ENCODE results near the gene ZC3H7A. TPM values are rescaled to one million over a fixed set of nuclear protein-coding genes. Genes with fewer than 3 reads are reported as not detected.

The ZC3H7A gene
- total and polyA plus RNA-seq, 2 of the 13 experiments (the other 11 are each of a cell fraction or from before 2014, with no cell fraction given), result 29.2 to 36.8 TPM

DNA sequence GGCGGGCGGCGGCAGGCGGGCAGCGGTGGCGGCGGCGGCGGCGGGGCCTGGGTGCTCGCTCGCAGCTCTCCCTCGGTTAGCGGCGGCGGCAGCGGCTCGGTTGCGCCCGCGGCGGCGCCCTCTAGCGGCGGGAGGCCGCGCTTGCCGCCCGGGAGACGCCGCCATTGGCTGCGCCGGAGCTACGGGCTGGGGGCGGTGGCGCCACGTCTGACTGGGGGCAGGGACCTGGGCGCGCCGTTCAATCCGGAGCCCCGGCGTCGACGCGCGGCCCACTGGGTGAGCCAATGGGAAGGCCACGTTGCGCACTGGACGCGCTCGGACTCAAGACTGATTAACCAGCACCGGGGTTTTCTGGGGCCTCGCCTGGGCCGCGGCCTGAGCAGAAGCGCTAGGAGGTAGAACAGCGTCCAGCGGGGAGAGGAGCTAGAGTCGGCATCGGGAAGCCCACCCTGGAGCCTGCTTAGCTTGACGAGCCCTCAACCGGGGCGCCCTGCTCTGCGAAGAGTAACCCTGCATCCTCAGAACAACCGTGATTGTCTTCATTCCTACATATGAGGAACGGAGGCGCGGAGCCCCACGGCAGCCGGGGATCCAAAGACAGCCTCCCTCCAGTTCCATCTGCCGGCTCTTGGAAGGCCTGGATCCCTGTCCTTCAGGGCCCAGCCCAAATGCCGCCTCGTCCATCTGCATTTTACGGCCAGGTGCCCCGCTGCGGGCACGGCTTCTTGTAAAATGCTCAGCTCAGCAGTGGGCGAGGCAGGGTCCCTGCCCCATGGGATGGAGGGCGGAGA is at the start of gene ZC3H7A (continued):
- TF ChIP-seq STAT6 (CRISPR knock-in tag; IDR thresholded peaks at IDR 0.05; ENCODE audit: borderline replicate concordance), result no peak; the same call in 1 of the 2 replicates
- 0 out of 2 replicates have a peak, but pooled peaks have one; percentile 20 for TF ChIP-seq ZNF33B (CRISPR knock-in tag; IDR thresholded peaks at IDR 0.05)
- TF ChIP-seq RBM22 (optimal IDR thresholded peaks at IDR 0.05; ENCODE audit: low read length), result no peak
- peak; percentile 70; the same call in 1 of the 2 replicates for TF ChIP-seq WIZ (CRISPR knock-in tag; IDR thresholded peaks at IDR 0.05)
- TF ChIP-seq, protein P1, sequence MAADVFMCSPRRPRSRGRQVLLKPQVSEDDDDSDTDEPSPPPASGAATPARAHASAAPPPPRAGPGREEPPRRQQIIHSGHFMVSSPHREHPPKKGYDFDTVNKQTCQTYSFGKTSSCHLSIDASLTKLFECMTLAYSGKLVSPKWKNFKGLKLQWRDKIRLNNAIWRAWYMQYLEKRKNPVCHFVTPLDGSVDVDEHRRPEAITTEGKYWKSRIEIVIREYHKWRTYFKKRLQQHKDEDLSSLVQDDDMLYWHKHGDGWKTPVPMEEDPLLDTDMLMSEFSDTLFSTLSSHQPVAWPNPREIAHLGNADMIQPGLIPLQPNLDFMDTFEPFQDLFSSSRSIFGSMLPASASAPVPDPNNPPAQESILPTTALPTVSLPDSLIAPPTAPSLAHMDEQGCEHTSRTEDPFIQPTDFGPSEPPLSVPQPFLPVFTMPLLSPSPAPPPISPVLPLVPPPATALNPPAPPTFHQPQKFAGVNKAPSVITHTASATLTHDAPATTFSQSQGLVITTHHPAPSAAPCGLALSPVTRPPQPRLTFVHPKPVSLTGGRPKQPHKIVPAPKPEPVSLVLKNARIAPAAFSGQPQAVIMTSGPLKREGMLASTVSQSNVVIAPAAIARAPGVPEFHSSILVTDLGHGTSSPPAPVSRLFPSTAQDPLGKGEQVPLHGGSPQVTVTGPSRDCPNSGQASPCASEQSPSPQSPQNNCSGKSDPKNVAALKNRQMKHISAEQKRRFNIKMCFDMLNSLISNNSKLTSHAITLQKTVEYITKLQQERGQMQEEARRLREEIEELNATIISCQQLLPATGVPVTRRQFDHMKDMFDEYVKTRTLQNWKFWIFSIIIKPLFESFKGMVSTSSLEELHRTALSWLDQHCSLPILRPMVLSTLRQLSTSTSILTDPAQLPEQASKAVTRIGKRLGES (CRISPR knock-in tag; IDR thresholded peaks at IDR 0.05; ENCODE audit: borderline replicate concordance), result peak; percentile 86; the same call in 1 of the 2 replicates
- TF ChIP-seq REL (CRISPR knock-in tag; conservative IDR thresholded peaks at IDR 0.05), result 0 out of 2 replicates have a peak, but pooled peaks have one; percentile 92
- TF ChIP-seq MAF1 (CRISPR knock-in tag; IDR thresholded peaks at IDR 0.05; ENCODE audit: borderline replicate concordance), result peak; percentile 97; the same call in 1 of the 2 replicates
- TF ChIP-seq ZBTB4 (CRISPR knock-in tag; IDR thresholded peaks at IDR 0.05; ENCODE audit: borderline replicate concordance), result peak; percentile 94; the same call in 1 of the 2 replicates
- no peak for TF ChIP-seq EHMT2 (IDR thresholded peaks at IDR 0.05; ENCODE audit: borderline replicate concordance, low read depth, low read length)
- TF ChIP-seq, protein P2, sequence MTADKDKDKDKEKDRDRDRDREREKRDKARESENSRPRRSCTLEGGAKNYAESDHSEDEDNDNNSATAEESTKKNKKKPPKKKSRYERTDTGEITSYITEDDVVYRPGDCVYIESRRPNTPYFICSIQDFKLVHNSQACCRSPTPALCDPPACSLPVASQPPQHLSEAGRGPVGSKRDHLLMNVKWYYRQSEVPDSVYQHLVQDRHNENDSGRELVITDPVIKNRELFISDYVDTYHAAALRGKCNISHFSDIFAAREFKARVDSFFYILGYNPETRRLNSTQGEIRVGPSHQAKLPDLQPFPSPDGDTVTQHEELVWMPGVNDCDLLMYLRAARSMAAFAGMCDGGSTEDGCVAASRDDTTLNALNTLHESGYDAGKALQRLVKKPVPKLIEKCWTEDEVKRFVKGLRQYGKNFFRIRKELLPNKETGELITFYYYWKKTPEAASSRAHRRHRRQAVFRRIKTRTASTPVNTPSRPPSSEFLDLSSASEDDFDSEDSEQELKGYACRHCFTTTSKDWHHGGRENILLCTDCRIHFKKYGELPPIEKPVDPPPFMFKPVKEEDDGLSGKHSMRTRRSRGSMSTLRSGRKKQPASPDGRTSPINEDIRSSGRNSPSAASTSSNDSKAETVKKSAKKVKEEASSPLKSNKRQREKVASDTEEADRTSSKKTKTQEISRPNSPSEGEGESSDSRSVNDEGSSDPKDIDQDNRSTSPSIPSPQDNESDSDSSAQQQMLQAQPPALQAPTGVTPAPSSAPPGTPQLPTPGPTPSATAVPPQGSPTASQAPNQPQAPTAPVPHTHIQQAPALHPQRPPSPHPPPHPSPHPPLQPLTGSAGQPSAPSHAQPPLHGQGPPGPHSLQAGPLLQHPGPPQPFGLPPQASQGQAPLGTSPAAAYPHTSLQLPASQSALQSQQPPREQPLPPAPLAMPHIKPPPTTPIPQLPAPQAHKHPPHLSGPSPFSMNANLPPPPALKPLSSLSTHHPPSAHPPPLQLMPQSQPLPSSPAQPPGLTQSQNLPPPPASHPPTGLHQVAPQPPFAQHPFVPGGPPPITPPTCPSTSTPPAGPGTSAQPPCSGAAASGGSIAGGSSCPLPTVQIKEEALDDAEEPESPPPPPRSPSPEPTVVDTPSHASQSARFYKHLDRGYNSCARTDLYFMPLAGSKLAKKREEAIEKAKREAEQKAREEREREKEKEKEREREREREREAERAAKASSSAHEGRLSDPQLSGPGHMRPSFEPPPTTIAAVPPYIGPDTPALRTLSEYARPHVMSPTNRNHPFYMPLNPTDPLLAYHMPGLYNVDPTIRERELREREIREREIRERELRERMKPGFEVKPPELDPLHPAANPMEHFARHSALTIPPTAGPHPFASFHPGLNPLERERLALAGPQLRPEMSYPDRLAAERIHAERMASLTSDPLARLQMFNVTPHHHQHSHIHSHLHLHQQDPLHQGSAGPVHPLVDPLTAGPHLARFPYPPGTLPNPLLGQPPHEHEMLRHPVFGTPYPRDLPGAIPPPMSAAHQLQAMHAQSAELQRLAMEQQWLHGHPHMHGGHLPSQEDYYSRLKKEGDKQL (CRISPR knock-in tag; IDR thresholded peaks at IDR 0.05; ENCODE audit: low read depth), result no peak
- TF ChIP-seq ATF5 (CRISPR knock-in tag; IDR thresholded peaks at IDR 0.05; ENCODE audit: low read depth), result peak; percentile 99

Measured in HepG2 (cell line).